OCI-LY7 (cell line): ENCODE data around the gene FUZ. TPM values are rescaled to one million over a fixed set of nuclear protein-coding genes. Genes with fewer than 3 reads are reported as not detected.

Experiments used
- microRNA-seq: library from miRNA; unstranded; fragments of <30 nt; microRNA quantifications from one replicate; pipeline ENCODE4 v1.2.0, GENCODE V29; 2022; ENCODE audit warnings: borderline replicate concordance
- small RNA-seq: library from RNA; depleted of rRNA; stranded (forward); fragments of <200 nt; gene quantifications from one replicate; pipeline ENCODE3, GENCODE V24; 2014
- total RNA-seq, 2 experiments: library from RNA; depleted of rRNA in 1 of 2; stranded (reverse); fragments of >200 nt in 1 of 2; shearing (Covaris generic) in 1 of 2; gene quantifications; 2 replicates each; pipeline ENCODE4 v1.2.3, GENCODE V29; 2014 to 2022

FUZ gene
- total RNA-seq, 2 experiments from 2014 or later: 28.1 to 33.6 TPM

Small RNAs within 50 kb of the gene (microRNA-seq; reads per million reads assigned to microRNA genes)
- not detected for gene MIR4749
- gene MIR6799: not detected
- gene MIR6800: 3.8 reads per million

Small RNAs within 50 kb of the gene (small RNA-seq; reads per million reads assigned to genes)
- gene MIR4749: not detected
- gene MIR6799: not detected
- 0.21 reads per million for gene RNU6-841P

Other genes starting within 250 kb of the FUZ start
- gene NOSIP, start 232.7 kb downstream of the FUZ start, total RNA-seq (2014; rRNA removed; shearing (Covaris generic)): 74.7 and 84.0 TPM in 2 replicates
- gene NOSIP, start 232.7 kb downstream of the FUZ start, total RNA-seq (2022): 35.1 and 42.7 TPM in 2 replicates
- gene PRRG2, start 232.0 kb downstream of the FUZ start, total RNA-seq (2014; rRNA removed; shearing (Covaris generic)): 2.7 and 4.7 TPM in 2 replicates
- 2.4 TPM in 2 replicates for gene PRRG2, start 232.0 kb downstream of the FUZ start, total RNA-seq (2022)
- gene PRR12, start 222.1 kb downstream of the FUZ start, total RNA-seq (2014; rRNA removed; shearing (Covaris generic)): 5.1 and 6.5 TPM in 2 replicates
- 32.8 and 40.0 TPM in 2 replicates for gene PRR12, start 222.1 kb downstream of the FUZ start, total RNA-seq (2022)
- gene RRAS, start 173.1 kb downstream of the FUZ start, total RNA-seq (2014; rRNA removed; shearing (Covaris generic)): 3.4 and 4.7 TPM in 2 replicates
- gene RRAS, start 173.1 kb downstream of the FUZ start, total RNA-seq (2022): 5.4 and 5.5 TPM in 2 replicates
- 12.4 and 15.0 TPM in 2 replicates for gene SCAF1, start 171.1 kb downstream of the FUZ start, total RNA-seq (2014; rRNA removed; shearing (Covaris generic))
- gene SCAF1, start 171.1 kb downstream of the FUZ start, total RNA-seq (2022): 43.4 and 44.0 TPM in 2 replicates
- gene IRF3, start 147.4 kb downstream of the FUZ start, total RNA-seq (2014; rRNA removed; shearing (Covaris generic)): 116 and 117 TPM in 2 replicates
- gene IRF3, start 147.4 kb downstream of the FUZ start, total RNA-seq (2022): 96.6 and 98.5 TPM in 2 replicates
- 38.9 and 41.3 TPM in 2 replicates for gene BCL2L12, start 147.4 kb downstream of the FUZ start, total RNA-seq (2014; rRNA removed; shearing (Covaris generic))
- gene BCL2L12, start 147.4 kb downstream of the FUZ start, total RNA-seq (2022): 65.4 and 75.5 TPM in 2 replicates
- gene PRMT1, start 136.0 kb downstream of the FUZ start, total RNA-seq (2014; rRNA removed; shearing (Covaris generic)): 403 and 412 TPM in 2 replicates
- 266 and 285 TPM in 2 replicates for gene PRMT1, start 136.0 kb downstream of the FUZ start, total RNA-seq (2022)
- 11.8 and 16.5 TPM in 2 replicates for gene ADM5, start 123.7 kb downstream of the FUZ start, total RNA-seq (2014; rRNA removed; shearing (Covaris generic))
- 15.3 and 17.9 TPM in 2 replicates for gene ADM5, start 123.7 kb downstream of the FUZ start, total RNA-seq (2022)
- 0.23 and 0.95 TPM in 2 replicates for gene CPT1C, start 122.2 kb downstream of the FUZ start, total RNA-seq (2014; rRNA removed; shearing (Covaris generic))
- gene CPT1C, start 122.2 kb downstream of the FUZ start, total RNA-seq (2022): 0.86 and 2.6 TPM in 2 replicates
- not detected in 2 replicates for gene TSKS, start 50.0 kb downstream of the FUZ start, total RNA-seq (2014; rRNA removed; shearing (Covaris generic))
- not detected in 2 replicates for gene TSKS, start 50.0 kb downstream of the FUZ start, total RNA-seq (2022)
- gene AP2A1, start 46.3 kb downstream of the FUZ start, total RNA-seq (2014; rRNA removed; shearing (Covaris generic)): 29.7 and 47.4 TPM in 2 replicates
- gene AP2A1, start 46.3 kb downstream of the FUZ start, total RNA-seq (2022): 46.9 and 50.4 TPM in 2 replicates
- 73.5 and 85.1 TPM in 2 replicates for gene MED25, start 5.0 kb upstream of the FUZ start, total RNA-seq (2014; rRNA removed; shearing (Covaris generic))
- 111 and 146 TPM in 2 replicates for gene MED25, start 5.0 kb upstream of the FUZ start, total RNA-seq (2022)
- gene PTOV1, start 37.9 kb upstream of the FUZ start, total RNA-seq (2014; rRNA removed; shearing (Covaris generic)): 101 and 124 TPM in 2 replicates
- gene PTOV1, start 37.9 kb upstream of the FUZ start, total RNA-seq (2022): 105 and 114 TPM in 2 replicates
- gene PNKP, start 54.3 kb upstream of the FUZ start, total RNA-seq (2014; rRNA removed; shearing (Covaris generic)): 65.4 and 90.9 TPM in 2 replicates
- gene PNKP, start 54.3 kb upstream of the FUZ start, total RNA-seq (2022): 118 and 140 TPM in 2 replicates
- gene AKT1S1, start 64.1 kb upstream of the FUZ start, total RNA-seq (2014; rRNA removed; shearing (Covaris generic)): 7.3 TPM in 2 replicates
- 19.8 and 21.2 TPM in 2 replicates for gene AKT1S1, start 64.1 kb upstream of the FUZ start, total RNA-seq (2022)
- 7.9 and 8.0 TPM in 2 replicates for gene TBC1D17, start 64.4 kb upstream of the FUZ start, total RNA-seq (2014; rRNA removed; shearing (Covaris generic))
- gene TBC1D17, start 64.4 kb upstream of the FUZ start, total RNA-seq (2022): 24.0 and 31.1 TPM in 2 replicates
- gene IL4I1, start 83.6 kb upstream of the FUZ start, total RNA-seq (2014; rRNA removed; shearing (Covaris generic)): 0.25 and 0.39 TPM in 2 replicates
- gene IL4I1, start 83.6 kb upstream of the FUZ start, total RNA-seq (2022): 1.7 and 1.8 TPM in 2 replicates
- 265 and 268 TPM in 2 replicates for gene ATF5, start 115.9 kb upstream of the FUZ start, total RNA-seq (2014; rRNA removed; shearing (Covaris generic))
- gene ATF5, start 115.9 kb upstream of the FUZ start, total RNA-seq (2022): 527 and 597 TPM in 2 replicates
- gene NUP62, start 116.2 kb upstream of the FUZ start, total RNA-seq (2014; rRNA removed; shearing (Covaris generic)): 56.3 and 75.6 TPM in 2 replicates
- gene NUP62, start 116.2 kb upstream of the FUZ start, total RNA-seq (2022): 70.1 and 76.3 TPM in 2 replicates
- not detected in 2 replicates for gene SIGLEC11, start 147.9 kb upstream of the FUZ start, total RNA-seq (2014; rRNA removed; shearing (Covaris generic))
- gene SIGLEC11, start 147.9 kb upstream of the FUZ start, total RNA-seq (2022): not detected in 2 replicates
- 34.5 and 39.9 TPM in 2 replicates for gene VRK3, start 212.1 kb upstream of the FUZ start, total RNA-seq (2014; rRNA removed; shearing (Covaris generic))
- gene VRK3, start 212.1 kb upstream of the FUZ start, total RNA-seq (2022): 47.3 and 62.7 TPM in 2 replicates
- gene ZNF473, start 212.7 kb upstream of the FUZ start, total RNA-seq (2014; rRNA removed; shearing (Covaris generic)): 23.1 and 27.4 TPM in 2 replicates
- 16.0 and 16.9 TPM in 2 replicates for gene ZNF473, start 212.7 kb upstream of the FUZ start, total RNA-seq (2022)